HG02678 (cell line): ENCODE measurements around the gene TRIM17.

Experiments
- ATAC-seq: cut with Tn5 transposase; IDR thresholded peaks from one replicate; pipeline ENCODE4 v1.9.1; 2021; ENCODE audit warnings: mild to moderate bottlenecking, moderate library complexity; ENCODE audit not compliant: unreplicated experiment

The TRIM17 gene

DNA sequence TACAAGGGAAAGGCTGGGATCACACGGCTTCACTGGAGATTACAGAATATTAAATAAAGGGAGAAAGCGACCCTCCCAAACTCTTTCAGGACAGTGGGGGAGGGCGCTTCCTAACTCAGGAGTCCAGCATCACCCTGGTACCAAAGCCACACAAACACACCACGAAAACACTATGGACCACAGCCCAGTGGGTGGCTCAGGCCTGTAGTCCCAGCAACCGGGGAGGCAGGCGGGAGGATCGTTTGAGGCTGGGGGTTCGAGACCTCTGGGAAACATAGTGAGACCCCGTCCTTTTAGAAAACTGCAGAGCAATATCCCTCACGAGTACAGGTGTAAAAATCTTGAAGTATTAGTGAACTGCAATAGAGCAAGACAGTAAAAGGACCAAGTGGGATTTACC, 26.0 kb downstream of the TRIM17 start:
- no peak for ATAC-seq

DNA sequence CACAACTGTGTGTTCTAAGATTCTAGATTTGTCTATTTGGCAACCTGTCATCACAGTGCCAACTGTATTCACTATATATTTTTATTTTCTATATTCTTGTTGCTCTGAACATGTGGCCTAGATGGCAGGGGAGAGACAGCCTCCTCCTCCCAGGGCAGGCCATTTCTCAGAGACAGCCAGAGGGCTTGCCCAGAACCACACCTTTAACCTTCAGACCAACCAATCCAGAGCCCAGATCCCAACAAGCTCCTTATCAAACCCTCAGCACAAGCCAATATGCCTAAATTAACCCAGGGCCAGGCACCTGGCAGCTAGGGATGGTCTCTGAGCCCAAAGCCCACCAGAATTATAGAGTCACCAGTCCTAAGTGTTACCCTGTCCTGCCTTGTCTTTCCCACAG, 29.3 kb downstream of the TRIM17 start:
- ATAC-seq: no peak

DNA sequence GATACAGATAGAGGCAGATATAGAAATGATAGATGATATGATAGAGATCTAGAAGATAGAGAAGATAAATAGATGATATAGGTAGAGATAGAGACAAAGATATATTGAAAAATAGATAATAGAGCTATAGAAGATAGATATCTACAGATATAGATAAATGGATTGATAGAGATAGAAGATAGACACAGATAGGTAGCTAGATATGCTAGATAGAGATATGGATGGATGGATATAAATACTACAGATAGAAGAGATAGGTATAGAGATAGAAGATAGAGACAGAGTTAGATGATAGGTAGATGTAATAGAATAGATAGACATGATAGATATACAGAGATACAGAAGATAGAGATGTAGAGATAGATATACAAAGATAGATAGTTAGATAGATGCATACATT, 31.4 kb downstream of the TRIM17 start:
- no peak for ATAC-seq

DNA sequence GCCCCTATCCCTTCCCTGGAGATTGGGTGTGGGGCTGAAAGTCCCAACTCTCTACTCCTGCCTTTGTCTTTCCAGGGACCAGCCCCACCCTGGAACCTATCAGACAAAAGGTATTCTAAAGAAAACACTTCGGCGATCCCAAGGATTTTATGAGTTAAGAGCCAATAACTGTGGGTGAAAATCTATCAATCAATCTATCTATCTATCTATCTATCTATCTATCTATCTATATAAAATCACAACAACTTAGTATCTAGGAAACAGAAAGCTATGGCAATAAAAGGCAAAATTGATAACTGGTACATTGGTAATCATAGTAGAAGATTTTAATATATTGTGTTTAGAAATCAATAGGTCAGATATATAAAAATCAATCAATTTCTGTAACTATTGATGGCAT, 32.9 kb downstream of the TRIM17 start:
- ATAC-seq: no peak

DNA sequence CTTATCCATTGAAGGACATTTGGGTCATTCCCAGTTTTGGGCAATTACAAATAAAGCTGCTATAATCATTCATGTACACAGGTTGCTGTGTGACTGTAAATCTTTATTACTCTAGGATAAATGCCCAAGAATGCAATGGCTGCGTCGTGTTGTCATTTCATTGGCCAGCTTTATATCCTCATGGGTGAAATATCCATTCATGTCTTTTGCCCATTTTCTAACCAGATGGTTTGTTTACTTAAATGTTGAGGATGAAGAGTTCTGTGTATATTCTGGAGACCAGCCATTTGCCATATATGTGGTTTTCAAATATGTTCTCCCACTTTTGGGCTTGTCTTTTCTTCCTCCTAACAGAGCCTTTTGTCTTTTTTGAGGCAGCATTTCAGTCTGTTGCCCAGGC, 35.3 kb downstream of the TRIM17 start:
- no peak for ATAC-seq

DNA sequence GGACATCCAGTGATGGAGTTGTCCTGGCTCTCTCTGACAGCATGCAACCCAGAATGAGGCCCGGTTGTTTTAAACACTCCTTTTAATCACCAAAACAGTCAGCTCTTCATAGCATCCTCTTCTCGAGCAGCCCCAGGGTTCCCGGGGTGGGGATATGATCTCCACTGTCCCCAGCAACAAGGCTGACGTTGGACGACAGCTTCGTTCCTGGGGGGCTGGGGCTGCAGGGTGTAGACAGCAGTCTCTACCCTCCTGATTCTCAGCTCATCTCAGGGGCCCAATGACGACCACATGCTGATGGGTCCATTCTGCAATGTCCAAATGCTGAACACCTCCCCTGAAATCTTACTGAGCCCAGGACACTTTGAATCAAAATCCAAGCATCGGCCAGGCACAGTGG, 37.0 kb downstream of the TRIM17 start:
- no peak for ATAC-seq

DNA sequence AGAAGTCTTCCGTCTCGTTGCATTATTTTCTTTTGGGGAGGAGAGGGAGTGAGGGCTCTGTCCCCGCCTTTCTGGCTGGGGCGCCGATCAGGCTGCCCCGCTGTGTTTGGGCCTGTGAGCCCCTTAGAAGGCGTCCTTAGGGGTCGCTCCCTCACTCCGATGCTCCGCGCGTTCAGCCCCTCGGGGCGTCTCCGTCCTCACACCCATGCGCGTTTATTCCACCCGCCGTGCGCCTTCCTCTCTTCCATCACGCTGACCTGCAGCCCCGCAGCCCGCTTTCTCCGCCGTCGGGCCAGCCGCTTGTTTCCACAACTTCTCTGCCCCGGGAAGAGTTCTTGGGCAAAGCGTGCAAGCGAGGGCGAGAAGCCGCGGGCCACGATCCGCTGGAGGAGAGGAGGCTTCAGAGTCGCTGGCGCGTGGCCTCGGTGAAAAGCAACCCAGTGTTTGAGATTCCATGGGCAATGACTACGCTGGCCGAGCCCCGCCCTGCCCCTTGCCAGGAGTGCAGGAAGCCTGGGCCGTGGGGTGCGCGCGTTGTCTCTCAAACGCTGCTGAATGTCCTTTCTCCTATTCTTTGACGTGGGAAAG, 37.7 kb downstream of the TRIM17 start:
- ATAC-seq: no peak

DNA sequence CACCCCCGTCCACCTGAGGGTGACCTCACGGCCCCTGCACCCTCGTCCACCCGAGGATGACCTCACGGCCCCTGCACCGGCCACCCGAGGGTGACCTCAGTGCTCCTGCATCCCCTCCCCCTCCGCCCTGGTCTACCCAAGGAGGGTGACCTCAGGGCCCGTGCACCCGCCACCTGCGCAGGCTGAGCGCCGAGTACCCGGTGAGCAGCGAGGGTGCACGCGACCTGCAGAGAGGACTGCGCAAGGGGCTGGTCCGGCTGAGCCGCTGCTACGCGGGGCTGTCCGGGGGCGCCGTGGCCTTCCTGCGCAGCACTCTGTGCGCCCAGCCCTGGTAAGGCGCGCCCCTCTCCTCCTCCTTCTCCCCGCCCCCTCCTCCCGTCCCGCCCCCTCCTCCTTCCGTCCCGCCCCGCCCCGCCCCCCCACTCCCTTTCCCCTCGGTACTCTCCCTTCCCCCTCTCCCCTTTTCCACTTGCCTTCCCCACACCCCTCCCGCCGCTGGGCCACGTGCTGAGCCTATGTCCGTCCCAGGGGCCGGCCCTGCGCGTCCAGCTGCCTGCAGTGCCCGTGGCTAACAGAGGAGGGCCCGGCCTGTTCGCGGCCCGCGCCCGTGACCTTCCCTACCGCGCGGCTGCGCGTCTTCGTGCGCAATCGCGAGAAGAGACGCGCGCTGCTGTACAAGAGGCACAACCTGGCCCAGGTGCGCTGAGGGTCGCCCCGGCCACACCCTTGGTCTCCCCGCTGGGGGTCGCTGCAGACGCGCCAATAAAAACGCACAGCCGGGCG, 38.4 kb downstream of the TRIM17 start:
- ATAC-seq: no peak

DNA sequence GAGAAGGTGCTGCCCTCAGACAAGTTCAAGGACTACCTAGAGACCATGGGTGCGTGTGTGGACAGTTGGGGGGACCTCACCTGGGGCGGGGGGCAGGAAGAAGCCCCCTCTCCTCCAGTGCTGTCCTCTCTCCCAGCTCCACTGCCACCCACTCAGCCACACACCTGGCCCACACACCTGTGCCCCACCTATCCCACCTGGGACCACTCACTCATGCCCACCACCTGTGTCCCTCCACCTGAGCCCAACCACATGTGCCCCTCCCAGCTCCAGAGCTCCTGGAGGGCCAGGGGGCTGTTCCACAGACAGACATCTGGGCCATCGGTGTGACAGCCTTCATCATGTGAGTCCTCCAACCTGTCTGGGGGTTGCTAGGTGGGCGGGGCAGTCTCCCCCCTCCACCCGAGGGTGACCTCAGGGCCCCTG, 39.0 kb downstream of the TRIM17 start:
- no peak for ATAC-seq

DNA sequence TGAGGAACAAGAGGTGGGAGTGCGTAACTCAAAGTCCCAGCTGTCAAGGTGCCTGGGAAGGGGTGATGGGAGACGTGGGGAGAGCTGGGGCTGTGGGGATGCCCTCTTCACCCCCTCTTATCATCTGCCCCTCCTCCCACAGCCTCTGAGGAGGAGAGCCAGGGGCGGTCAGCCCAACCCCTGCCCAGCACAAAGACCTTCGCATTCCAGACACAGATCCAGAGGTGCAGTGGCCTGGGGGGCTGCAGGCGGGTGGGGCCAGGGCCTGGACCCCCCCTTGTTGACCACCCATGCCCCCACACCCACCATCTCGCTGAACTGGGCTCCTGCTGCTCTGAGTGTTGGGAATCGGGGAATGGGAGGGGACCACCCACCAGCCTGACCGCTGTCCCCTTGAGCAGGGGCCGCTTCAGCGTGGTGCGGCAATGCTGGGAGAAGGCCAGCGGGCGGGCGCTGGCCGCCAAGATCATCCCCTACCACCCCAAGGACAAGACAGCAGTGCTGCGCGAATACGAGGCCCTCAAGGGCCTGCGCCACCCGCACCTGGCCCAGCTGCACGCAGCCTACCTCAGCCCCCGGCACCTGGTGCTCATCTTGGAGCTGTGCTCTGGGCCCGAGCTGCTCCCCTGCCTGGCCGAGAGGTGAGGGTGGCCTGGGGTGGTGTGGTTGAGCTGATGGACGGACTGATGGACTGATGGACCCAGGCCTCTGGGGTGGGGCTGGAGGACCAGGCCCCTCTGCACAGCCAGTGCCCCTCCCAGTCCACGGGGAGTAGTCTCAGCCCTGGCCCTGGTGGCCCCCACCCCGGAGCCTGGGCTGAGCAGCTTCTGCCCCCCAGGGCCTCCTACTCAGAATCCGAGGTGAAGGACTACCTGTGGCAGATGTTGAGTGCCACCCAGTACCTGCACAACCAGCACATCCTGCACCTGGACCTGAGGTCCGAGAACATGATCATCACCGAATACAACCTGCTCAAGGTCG, 39.7 kb downstream of the TRIM17 start:
- no peak for ATAC-seq

DNA sequence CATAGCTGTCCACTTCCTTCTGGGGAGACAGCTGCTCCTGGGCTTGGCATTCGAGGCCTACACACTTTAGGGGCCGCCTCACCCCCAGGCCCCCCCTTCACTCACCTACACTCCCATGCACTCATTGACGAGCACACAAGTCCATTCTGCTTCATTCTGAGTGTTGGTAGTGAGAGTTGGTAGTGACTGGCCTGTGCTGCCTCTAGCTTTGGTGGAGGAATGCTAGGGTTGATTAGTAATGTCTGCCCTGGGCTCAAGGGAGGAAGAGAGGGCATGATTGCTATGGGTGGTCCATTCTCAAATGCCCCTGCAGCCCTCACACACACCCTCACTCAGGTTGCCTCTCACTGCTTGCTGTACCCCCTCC, 40.4 kb downstream of the TRIM17 start:
- ATAC-seq: no peak

DNA sequence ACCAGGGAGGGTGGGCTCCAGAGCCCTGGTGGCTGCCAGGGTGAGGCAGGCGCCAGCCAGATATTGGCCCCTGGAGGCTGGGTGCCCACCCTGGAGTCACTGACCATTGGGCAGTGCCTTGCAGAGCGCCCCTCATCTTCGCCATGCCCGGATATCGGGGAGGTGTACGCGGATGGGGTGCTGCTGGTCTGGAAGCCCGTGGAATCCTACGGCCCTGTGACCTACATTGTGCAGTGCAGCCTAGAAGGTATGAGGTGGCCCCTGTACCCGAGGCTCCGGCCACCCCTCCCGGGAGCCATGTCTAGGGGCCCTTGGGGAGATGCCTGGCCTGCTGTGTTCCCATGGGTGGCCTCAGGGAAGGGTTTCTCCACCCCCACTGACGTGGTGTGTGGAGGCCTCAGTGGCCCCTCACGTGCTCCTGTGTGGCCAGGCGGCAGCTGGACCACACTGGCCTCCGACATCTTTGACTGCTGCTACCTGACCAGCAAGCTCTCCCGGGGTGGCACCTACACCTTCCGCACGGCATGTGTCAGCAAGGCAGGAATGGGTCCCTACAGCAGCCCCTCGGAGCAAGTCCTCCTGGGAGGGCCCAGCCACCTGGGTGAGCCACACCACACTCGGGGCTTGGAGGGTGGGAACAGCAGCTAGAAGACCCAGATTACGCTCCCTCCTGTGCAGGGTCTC, 40.9 kb downstream of the TRIM17 start:
- ATAC-seq: no peak

DNA sequence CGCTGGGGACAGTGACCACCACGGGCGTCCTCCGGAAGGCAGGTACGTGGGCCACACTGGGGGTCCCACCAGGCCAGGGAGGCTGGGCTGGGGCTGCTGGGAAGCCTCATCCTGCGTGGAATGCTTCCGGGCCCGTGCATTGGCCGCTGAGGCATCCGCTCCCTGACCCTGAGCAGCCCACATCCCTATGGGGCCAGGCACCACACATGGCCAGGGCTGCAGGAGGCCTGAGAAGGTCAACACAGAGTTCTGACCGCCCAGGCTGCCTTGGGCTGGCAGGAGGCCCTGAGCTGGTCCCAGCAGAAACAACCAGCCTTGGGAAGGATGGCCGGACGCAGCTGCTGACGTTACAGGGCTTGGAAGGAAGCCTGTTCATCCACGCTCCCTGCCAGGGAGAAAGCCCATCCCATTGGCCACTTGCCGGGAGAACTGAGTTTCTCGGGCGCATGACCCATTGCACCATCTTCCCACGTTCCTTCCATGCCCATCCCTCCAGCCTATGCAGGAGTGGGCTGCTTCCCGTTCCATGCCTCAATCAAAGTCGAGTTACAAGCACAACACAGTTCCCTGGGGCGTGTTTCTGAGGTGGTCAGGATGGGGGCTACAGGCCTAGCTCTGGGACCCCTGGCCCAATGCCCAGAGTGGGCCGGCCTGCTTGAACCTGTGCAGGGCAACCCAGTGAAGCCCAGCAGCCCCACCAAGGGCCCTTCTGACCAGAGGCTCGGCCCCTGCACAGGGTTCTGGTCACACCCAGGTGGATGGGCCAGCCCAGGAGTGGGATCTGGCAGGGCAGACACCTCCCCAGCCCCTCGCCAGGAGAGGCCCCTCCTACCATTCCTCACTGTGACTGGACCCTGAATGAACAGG, 41.7 kb downstream of the TRIM17 start:
- ATAC-seq: no peak

DNA sequence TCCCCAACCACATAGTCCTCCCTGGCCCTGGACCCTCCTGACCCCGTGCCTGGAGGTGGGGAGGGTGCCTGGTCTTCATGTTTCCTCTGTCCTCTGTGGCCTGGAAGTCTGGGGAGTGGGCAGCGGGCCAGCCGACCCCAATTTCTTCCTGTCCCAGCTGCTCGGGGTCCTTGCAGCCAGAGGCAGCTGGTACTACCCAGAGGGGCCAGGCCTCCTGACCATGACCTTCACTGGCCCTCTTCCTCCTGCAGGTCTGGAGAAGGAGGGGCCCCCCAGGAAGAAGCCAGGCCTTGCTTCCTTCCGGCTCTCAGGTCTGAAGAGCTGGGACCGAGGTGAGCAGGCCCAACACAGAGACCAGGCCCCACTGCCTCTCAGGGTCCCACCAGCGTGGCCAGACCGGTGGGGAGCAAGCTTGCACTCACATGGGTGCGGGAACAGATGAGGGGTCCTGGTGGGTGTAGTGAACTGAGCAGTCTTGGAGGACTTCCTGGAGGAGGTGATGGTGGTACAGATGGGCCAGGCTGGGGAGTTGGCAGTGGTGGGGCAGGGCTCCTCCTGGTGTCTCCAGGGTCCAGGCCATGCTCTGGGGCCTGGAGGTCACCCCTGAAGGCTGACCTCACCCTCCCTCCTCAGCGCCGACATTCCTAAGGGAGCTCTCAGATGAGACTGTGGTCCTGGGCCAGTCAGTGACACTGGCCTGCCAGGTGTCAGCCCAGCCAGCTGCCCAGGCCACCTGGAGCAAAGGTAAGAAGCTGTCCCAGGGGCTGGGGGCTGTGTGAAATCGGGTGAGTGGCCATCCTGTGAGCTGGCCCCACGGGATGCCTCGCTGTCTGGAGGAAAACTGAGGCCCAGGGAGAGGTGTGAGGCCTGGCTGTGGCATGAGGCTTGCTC, 42.7 kb downstream of the TRIM17 start:
- no peak for ATAC-seq

DNA sequence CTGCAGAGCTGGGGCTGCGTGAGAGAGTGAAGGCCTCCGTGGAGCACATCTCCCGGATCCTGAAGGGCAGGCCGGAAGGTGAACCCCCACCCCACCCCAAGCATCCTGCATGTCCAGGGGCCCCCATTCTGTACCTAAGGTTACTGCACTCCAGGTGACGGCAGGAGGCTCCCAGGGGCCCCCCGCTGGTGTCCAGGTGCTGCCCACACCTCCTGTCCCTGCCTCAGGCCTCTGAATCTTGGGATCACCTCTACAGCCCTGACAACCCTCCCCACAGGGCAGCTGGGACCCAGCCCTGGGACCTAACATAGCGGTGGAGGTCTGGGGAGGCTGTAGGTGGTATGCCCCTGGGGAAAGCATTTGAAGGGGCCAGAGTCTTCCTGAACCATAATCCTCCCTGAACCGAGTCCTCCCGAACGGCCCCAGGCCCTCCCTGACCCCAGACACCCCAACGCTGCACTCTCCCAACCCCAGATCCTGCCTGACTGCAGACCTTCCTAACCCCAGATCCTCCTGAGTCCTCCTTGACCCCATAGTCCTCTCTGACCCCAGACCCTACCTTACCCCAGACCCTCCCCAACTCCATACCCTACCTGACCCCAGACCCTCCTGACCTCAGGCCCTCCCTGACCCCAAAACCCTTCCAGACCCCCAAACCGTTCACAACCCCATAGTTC, 43.5 kb downstream of the TRIM17 start:
- ATAC-seq: no peak

DNA sequence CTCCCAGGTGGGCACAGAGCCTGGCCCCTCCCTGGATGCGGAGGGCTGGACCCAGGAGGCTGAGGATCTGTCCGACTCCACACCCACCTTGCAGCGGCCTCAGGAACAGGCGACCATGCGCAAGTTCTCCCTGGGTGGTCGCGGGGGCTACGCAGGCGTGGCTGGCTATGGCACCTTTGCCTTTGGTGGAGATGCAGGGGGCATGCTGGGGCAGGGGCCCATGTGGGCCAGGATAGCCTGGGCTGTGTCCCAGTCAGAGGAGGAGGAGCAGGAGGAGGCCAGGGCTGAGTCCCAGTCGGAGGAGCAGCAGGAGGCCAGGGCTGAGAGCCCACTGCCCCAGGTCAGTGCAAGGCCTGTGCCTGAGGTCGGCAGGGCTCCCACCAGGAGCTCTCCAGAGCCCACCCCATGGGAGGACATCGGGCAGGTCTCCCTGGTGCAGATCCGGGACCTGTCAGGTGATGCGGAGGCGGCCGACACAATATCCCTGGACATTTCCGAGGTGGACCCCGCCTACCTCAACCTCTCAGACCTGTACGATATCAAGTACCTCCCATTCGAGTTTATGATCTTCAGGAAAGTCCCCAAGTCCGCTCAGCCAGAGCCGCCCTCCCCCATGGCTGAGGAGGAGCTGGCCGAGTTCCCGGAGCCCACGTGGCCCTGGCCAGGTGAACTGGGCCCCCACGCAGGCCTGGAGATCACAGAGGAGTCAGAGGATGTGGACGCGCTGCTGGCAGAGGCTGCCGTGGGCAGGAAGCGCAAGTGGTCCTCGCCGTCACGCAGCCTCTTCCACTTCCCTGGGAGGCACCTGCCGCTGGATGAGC, 44.3 kb downstream of the TRIM17 start:
- ATAC-seq: no peak

DNA sequence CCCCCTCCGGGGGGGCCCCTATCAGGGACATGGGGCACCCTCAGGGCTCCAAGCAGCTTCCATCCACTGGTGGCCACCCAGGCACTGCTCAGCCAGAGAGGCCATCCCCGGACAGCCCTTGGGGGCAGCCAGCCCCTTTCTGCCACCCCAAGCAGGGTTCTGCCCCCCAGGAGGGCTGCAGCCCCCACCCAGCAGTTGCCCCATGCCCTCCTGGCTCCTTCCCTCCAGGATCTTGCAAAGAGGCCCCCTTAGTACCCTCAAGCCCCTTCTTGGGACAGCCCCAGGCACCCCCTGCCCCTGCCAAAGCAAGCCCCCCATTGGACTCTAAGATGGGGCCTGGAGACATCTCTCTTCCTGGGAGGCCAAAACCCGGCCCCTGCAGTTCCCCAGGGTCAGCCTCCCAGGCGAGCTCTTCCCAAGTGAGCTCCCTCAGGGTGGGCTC, 44.9 kb downstream of the TRIM17 start:
- no peak for ATAC-seq
